ENCODE results near the gene SPOCK3. TPM values are rescaled to one million over a fixed set of nuclear protein-coding genes. Genes with fewer than 3 reads are reported as not detected.

The SPOCK3 gene
- polyA plus RNA-seq, 3 donors = 0.31 to 1.9 (median 1.2) TPM

GRCh38 chr4:167238226-167238625, 3.9 kb upstream of the SPOCK3 start:
- H3K9me3 ChIP-seq (replicated peaks in 1 of 2; ENCODE audit: control insufficient read depth in 1 of 2, insufficient read depth in 1 of 2, low read length in 2 of 2) = no peaks in the 10 kb centered on the region
- Mint-ChIP-seq H3K27ac (no peak overlapping the region), H3K27me3 (ENCODE audit: low read depth in 3 of 3) (peaks cover 23 to 35% (median 31%) of the 10 kb centered on the region in 3 donors), H3K36me3 (peaks cover 0 to 1% of the 10 kb centered on the region in 2 donors), H3K9me3 (peaks cover 0 to 3% (median 2%) of the 10 kb centered on the region in 7 donors), H3K4me1 (peaks cover 17% of the 10 kb centered on the region), H3K4me3 (no peak overlapping the region)
- DNase-seq = no peak
- no peak overlapping the region for H3K9ac ChIP-seq (ENCODE audit: insufficient read depth, low read length, poor library complexity, severe bottlenecking)
- no peaks in the 10 kb centered on the region for H4K20me1 ChIP-seq (ENCODE audit: insufficient read depth, low read length)
- no CpG with 5 or more reads among the region's 1 CpG for WGBS (ENCODE audit: insufficient coverage)
- no peak overlapping the region for H3K4me3 ChIP-seq (replicated peaks in 1 of 3; ENCODE audit: low read depth in 2 of 3, low read length in 3 of 3)
- H3K27ac ChIP-seq (ENCODE audit: low read depth in 1 of 2, low read length in 2 of 2) = no peak overlapping the region
- intact Hi-C loops (cut with micrococcal nuclease) = no loop called here
- H2AFZ ChIP-seq (ENCODE audit: insufficient read depth, low read depth, low read length, poor library complexity, severe bottlenecking) = no peak overlapping the region
- TF ChIP-seq, protein P1, sequence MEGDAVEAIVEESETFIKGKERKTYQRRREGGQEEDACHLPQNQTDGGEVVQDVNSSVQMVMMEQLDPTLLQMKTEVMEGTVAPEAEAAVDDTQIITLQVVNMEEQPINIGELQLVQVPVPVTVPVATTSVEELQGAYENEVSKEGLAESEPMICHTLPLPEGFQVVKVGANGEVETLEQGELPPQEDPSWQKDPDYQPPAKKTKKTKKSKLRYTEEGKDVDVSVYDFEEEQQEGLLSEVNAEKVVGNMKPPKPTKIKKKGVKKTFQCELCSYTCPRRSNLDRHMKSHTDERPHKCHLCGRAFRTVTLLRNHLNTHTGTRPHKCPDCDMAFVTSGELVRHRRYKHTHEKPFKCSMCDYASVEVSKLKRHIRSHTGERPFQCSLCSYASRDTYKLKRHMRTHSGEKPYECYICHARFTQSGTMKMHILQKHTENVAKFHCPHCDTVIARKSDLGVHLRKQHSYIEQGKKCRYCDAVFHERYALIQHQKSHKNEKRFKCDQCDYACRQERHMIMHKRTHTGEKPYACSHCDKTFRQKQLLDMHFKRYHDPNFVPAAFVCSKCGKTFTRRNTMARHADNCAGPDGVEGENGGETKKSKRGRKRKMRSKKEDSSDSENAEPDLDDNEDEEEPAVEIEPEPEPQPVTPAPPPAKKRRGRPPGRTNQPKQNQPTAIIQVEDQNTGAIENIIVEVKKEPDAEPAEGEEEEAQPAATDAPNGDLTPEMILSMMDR (IDR thresholded peaks at IDR 0.05) = no peak
- H3K4me1 ChIP-seq (ENCODE audit: control insufficient read depth in 1 of 2, insufficient read depth in 2 of 2, low read length in 2 of 2) = peaks cover 13 to 14% of the 10 kb centered on the region in 2 donors
- no peaks in the 10 kb centered on the region for H3K79me2 ChIP-seq (ENCODE audit: insufficient read depth, low read length)
- H3K4me2 ChIP-seq (replicated peaks; ENCODE audit: extremely low read depth, low read length, poor library complexity, severe bottlenecking) = no peak overlapping the region
- no peaks in the 10 kb centered on the region for H3K36me3 ChIP-seq (replicated peaks in 1 of 2; ENCODE audit: control insufficient read depth in 1 of 2, insufficient read depth in 2 of 2, low read length in 2 of 2)
- peaks cover 25 to 55% of the 10 kb centered on the region in 2 donors for H3K27me3 ChIP-seq (ENCODE audit: control insufficient read depth in 2 of 2, insufficient read depth in 2 of 2, low read length in 2 of 2)

DNA sequence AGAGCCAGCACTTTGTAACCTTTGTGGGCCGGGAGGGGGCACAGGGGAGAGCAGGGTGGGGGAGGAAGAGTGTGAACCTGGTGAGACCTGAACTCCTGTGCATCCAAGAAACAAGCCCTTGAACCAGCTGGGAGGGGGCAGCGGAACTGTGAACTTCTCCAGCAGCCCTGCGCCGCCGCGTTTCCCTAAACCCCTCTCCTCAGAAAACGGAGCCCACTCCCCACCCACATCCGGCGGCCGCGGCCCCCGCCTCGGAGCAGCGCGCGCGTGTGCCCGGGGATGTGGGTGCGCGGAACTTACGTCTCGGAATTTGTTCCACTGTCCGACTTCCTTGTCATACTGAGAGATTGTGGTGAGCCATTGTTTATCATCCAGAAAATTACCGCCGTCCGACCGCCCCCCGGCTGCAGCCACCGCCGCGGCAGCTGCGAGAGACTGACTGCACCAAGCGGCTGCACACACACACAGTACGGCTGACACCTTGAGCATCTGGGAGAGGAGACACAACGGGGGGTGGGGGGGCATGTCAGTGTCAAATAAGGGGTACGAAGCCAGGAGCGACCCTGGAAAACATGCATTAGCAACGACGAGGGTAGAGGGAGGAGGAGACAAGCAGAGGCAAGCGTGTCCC, 494 bp downstream of the SPOCK3 start:
- Mint-ChIP-seq H3K27ac (peak overlapping the region in 5 of 7 donors; percentile 15 to 88 (median 63)), H3K36me3 (peaks cover 0 to 1% of the 10 kb centered on the region in 2 donors), H3K9me3 (peaks cover 0 to 2% (median 0%) of the 10 kb centered on the region in 7 donors), H3K4me1 (peaks cover 18% of the 10 kb centered on the region), H3K27me3 (ENCODE audit: low read depth in 3 of 3) (peaks cover 27 to 39% (median 33%) of the 10 kb centered on the region in 3 donors), H3K4me3 (peak overlapping the region; percentile 98 to 100)
- Histone ChIP-seq H3K27me3 (ENCODE audit: control insufficient read depth in 2 of 2, insufficient read depth in 2 of 2, low read length in 2 of 2) (peaks cover 23 to 65% of the 10 kb centered on the region in 2 donors), H2AFZ (ENCODE audit: insufficient read depth, low read depth, low read length, poor library complexity, severe bottlenecking) (peak overlapping the region; percentile 82), H3K4me2 (replicated peaks; ENCODE audit: extremely low read depth, low read length, poor library complexity, severe bottlenecking) (peak overlapping the region; percentile 79), H3K27ac (ENCODE audit: low read depth in 1 of 2, low read length in 2 of 2) (no peak overlapping the region), H4K20me1 (ENCODE audit: insufficient read depth, low read length) (no peaks in the 10 kb centered on the region), H3K4me3 (replicated peaks in 1 of 3; ENCODE audit: low read depth in 2 of 3, low read length in 3 of 3) (peak overlapping the region; percentile 54 to 84 (median 66)), H3K36me3 (replicated peaks in 1 of 2; ENCODE audit: control insufficient read depth in 1 of 2, insufficient read depth in 2 of 2, low read length in 2 of 2) (no peaks in the 10 kb centered on the region), H3K9me3 (replicated peaks in 1 of 2; ENCODE audit: control insufficient read depth in 1 of 2, insufficient read depth in 1 of 2, low read length in 2 of 2) (no peaks in the 10 kb centered on the region), H3K79me2 (ENCODE audit: insufficient read depth, low read length) (no peaks in the 10 kb centered on the region), H3K4me1 (ENCODE audit: control insufficient read depth in 1 of 2, insufficient read depth in 2 of 2, low read length in 2 of 2) (peaks cover 14% of the 10 kb centered on the region in 2 donors), H3K9ac (ENCODE audit: insufficient read depth, low read length, poor library complexity, severe bottlenecking) (peak overlapping the region; percentile 53)
- 2% methylated on average over 18 of the region's 40 CpGs for WGBS (ENCODE audit: insufficient coverage)
- DNase-seq = peak in 2 of 3 donors; percentile 10 to 19
- TF ChIP-seq, protein P1 (IDR thresholded peaks at IDR 0.05) = no peak
- intact Hi-C loops (cut with micrococcal nuclease) = no loop called here

All from CD14-positive monocyte (primary cell).